Measurements from ENCODE around the gene DGCR2.
"Not testable (repeated sequence)": the region's sequence is repeated elsewhere in the genome, so short reads cannot be mapped to it uniquely, and the experiment has no call there.

DGCR2 gene

DNA sequence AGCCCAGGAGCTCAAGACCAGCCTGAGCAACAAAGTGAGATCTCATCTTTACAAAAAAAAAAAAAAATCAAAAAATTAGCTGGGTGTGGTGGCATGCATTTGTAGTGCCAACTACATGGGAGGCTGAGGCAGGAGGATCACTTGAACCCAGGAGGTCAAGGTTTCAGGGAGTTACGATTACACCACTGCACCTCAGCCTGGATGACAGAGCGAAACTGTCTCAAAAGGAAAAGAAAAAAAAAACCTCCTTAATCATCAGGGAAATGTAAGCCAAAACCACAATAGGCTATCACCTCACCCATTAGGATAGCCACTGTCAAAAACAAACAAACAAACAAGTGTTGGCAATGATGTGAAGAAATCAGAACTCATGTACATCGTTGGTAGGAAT lies 13.4 kb downstream of the DGCR2 start:
- no peak for DNase-seq (ENCODE audit: low spot score)

DNA sequence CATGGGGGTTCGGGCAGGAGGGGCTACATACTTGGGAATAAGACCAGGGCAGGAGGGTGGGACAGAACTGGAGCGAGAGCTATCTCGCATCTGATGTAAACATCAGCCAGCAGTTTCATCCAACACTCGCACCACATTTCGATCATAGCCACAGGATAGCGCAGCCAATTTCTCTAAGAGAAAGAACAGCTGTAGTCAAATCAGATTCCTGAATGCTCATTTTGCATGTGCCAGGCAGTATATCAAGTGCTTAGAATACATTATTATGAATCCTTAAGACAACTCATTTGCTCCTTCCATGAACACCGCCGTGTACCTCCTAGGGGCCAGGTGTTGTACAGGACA lies 14.5 kb downstream of the DGCR2 start:
- DNase-seq (ENCODE audit: low spot score) = no peak

DNA sequence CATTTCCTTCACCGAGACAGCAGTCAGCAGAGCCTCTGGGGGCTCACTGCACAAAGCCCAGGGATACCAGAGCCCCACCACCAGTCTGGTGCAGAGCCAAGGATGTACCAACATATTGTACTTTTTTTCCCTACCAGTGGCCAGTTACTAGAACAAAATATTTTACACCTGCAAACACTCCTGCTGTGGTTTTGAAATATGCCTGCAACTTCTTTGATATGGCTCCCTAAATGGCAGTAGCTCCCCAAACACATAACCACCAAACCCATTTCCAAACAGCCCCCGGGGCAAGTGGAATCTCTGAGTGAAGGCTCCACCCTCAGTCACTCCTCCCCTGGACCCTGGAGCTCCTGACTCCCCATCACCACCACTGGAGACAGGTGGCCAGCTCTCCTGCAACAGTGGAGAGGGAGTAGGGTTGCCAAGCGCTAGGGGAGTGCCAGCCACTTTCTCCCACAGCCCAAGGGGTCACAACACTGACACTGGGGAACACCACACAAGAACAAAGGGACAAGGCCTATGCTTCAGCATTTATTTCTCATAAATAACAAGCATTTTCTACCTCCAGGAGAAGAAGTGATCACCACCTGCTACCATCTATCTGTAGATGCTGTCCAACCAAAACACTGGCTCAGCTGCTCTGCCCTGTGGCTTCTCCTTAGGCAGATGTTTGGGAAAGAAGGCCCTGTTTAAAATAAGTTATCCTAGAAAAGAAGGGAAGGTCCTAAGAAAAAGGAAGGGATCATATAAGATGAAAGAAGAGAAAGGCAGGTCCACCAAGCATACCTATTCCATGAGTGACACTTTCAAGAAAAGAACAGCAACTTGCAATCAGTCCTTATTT lies 15.1 kb downstream of the DGCR2 start:
- DNase-seq (ENCODE audit: low spot score) = no peak

DNA sequence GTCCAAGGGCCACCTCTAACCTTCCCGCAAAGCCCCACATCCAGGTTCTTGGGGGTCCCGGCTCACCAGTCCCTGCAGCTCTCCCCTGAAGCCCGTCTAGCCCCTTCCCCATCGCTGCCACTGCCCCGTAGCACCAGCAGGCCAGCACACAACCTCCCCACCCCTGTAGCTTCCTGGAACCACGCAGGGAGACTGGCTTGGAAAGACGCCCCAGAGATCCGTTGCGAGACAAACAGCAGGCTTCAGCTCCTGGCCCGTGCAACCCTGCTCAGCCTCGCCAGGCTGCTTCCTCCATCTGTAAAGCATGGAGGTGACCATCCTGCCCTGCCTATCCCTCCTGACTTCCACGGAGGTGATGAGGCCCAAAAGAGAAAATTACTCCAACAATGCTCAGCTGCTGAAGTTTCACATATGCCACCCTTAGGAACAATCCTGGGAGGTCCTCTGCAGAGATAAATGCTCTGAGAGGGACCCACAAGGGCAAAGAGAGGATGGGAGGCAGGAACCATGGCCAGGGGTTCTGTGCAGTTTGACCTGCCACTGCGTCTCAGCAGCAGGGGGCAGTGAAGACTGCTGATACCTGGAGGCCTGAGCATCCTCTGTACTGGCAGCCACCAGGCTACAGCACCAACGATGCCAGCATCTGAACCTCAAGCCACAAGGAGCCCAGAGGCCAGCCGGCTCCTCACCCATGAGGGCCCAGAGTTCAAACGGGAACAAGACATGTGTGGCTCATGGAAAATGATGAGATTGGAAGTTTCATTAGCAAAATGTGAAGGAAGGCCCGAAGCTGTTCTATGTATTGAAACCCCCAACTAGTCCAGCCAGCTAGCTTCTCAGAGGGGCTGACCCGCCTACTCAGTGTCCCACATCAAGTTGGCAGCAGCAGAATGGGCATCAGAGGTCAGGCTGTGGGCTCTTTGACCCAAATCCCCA lies 16.1 kb downstream of the DGCR2 start:
- peak; percentile 56 for DNase-seq (ENCODE audit: low spot score)

DNA sequence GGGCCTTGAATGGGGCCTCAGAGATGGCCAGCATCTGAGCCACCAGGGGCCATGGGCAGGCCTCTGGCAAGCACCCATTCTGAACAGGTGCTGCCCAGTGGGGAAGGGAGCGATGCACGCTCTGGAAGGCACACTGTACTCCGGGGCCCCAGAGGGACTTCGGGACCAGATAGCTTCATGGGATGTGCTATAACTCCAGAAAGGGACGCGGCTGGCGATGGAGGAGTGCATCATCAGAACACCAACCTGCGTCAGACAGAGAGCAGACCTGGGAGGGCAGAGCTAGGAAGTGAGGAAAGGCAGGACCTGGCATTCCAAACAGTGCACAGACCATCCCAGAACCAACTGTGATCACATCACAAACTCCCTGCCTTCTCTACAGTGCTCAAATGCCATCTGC lies 16.8 kb downstream of the DGCR2 start:
- DNase-seq (ENCODE audit: low spot score) = no peak

DNA sequence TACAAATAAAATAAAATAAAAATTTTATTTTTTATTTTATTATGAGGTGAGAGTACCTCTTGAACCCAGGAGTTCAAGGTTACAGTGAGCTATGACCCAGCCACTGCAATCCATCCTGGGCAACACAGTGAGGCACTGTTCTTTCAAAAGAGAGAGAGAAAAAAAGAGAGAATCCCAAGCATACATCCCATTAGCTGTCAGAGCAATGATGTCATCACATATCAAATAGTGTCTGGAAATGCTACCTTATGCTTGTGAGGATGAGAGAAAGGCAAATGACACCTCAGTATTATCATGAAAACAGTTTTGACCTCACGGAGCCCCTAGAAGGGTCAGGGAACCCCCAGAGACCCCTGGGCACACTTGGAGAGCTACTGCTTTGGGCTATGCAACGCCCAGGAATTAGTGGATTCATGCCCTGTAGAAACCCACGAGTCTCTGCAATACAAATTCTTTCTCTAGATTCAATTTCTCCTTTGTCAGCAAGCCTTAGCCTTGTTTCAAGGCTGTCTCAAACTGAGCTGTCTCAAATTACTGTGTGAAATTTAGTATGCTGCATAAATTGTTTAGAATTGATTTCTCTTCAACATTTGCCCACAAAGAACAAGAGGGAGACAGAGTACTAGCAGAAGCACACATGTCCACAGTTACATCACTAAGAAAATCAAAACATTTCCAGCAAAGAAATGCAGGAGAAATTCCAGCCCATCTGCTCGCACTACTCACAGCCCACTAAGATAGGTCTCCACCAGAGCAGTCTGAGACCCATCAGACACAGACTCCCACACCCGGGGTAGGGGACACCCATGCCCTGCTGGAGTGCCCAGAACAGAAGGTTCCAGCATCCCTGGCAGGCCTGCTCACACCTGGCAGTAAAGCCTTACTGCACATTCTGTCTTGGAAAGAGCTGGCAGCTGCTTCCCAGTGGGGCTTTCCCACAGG lies 18.1 kb downstream of the DGCR2 start:
- DNase-seq (ENCODE audit: low spot score) = no peak

DNA sequence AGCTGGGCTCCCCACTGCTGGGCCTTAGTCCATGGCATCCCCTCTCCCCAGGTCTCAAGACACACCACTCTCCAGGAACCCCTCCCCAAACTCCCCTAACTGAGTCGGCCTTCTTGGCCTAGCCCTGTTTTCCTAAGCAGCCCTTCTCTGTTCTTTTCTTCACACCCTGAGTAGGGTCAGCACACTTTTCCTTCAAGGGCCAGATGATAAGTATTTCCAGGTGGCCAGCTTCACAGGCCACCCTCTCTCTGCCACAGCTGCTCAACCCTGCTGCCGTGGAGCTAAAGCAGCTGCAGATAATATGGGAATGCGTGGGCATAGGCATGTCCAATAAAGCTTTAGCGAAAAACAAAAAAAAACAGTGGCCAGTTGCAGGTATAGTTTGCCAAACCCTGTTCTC lies 24.1 kb downstream of the DGCR2 start:
- DNase-seq (ENCODE audit: low spot score) = no peak

DNA sequence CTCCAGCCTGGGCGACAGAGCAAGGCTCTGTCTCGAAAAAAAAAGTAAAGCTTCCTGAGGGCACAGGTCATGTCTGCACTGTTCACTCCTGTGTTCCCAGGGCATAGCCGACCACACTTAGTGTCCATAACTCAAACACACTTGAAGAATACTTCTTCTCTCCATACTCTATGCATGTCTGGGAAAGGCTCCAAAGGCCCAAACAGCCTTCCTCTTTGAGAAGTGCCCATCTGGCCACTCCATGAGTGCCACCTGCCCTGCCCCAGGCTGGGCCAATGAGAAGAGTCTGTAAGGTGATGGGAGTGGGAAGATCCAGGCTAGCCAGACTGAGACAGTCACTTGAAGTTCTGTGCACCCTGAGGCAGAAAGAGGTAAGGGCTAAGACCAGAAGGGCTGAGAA lies 24.7 kb downstream of the DGCR2 start:
- no peak for DNase-seq (ENCODE audit: low spot score)

DNA sequence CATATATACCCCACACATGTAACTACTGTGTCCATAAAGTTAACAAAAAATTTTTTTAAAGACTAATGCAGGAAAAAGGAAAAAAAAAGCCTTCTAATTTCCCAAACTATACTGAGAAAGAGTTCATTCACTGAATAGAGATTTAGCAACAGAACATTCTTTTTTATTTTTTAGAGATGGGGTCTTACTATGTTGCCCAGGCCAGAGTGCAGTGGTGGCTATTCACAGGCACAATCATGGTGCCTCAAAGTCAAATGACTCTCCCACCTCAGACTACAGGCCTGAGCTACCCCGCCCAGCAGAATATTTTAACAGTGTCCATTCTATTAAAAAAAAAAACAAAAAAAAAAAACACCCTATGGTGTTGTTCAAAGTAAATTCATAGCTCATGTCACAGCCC lies 25.7 kb downstream of the DGCR2 start:
- DNase-seq (ENCODE audit: low spot score) = no peak

DNA sequence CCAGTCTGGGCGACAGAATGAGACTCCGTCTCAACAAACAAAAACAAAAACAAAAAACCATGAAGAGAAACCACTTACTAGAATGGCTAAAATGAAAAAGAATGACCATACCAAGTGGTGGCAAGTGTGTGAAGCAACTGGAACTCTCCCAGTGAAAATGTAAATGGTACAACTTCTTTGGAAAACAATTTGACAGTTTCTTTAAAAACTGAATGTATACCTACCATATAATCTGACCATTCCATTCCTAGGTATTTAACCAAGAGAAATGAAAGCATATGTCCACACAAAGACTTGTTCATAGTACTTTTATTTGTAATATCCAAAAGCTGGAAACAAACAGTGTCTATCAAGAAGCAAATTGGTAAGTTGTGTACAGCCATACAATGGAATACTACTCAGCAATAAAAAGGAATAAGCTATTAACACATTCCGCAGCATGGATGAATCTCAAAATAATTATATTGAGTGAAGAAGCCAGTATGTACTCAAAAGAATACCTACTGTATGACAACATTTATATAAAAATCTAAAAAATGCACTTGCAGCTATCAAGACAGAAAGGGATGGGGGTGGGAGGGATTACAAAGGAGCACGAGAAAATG lies 27.7 kb downstream of the DGCR2 start:
- no peak for DNase-seq (ENCODE audit: low spot score)

DNA sequence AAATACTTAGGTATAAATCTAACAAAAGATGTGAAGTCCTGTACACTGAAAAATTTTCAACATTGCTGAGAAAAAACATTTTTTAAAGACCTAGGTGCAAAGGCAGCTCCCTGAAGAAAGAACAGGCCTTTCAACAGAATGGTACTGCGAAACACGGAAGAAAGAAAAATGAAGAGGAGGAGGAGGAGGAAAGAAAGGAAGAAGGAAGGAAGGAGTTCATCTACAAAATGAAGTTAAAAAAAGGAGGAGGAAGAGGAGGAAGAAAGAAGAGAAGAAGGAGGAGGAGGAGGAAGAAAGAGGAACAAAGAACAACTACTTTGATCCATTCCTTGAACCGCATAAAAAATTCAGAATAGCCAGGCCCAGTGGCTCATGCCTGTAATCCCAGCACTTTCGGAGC lies 29.5 kb downstream of the DGCR2 start:
- DNase-seq (ENCODE audit: low spot score) = no peak

DNA sequence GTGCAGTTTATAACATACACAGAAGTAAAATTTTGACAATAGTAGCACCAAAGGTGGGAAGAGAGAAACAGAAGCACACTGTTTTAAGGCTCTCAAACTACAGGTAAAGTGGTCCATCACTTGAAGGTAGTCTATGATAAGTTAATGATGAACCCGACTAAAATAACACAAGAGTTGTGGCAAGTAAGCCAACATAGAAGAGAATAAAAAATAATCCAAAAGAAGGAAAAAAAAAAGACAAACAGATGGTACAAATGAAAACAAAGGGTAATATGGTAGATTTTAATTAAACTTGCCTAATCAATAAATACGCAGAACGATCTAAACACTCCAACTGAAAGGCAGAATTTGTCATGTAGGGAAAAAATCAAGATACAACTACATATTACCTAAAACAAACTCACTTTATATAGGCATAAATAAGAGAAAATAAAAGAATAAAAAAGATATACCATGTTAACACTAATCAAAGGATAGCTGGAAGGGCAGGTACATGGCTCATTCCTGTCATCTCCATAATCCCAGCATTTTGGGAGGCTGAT lies 31.6 kb downstream of the DGCR2 start:
- DNase-seq (ENCODE audit: low spot score) = no peak

DNA sequence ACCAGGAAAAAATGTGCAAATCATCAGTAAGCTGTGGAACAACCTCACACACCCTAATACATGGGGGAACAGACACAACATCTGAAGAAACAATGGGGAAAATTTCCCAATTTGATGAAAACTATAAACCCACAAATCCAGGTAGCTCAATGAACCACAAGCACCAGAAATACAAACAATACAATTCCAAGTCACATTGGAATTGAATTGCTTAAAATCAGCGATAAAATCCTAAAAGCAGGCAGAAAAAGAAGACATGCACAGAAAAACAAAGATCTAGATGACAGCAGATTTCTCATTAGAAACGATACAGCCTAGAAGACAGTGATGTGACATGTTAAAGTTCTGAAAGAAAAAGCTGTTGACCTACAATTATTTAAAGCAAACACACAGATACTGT lies 32.0 kb downstream of the DGCR2 start:
- no peak for DNase-seq (ENCODE audit: low spot score)

DNA sequence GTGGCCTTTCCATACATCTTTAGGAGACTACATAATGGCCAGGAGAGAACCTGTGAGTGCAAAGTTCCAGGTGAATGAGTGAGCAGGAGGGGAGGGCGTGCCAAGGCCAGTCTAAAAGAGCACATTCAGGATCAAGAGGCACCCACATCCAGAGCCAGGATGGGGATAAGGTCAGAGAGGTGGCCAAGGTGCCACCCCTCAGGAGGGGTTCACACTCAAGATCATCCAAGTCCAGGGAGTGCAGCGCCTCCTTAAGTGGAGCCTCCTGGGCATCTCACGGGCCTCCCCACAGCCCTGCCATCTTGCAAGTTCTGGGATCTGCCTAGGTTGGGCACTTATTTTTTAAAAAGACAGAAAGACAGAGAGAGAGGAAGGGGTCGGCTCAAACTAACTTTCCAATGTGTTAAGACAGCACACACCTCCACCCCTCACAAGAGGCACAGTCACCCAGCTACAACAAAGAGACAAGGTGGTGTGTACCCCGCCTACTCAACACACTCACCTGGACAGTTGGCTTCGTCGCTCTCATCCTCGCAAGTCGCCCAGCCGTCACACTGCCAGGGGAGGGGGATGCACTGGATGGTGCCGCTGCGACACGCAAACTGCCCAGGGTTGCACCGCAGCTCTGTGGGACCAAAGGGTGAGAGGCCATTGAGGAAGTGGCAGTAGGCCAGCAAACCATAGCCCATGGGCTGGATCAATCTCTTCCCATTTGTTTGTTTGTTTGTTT lies 33.2 kb downstream of the DGCR2 start:
- DNase-seq (ENCODE audit: low spot score) = no peak

DNA sequence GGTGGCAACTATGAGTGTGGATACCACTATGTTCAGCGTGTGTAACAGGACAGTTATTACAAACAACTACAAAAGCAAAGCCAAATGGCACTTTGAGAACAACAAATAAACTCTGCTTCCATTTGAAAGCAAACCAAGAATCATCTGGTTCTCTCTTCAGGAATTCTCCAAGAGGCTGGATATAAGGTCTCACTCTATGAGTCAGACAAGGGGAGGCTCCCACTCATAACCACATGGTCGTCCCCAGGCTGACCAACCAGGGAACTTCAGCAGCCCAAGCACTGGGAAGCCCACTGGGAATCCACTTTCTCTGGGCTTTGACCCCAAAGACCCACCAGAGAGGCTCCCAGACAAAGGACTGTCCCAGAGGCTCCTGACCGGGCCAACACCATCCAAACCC lies 35.3 kb downstream of the DGCR2 start:
- DNase-seq (ENCODE audit: low spot score) = no peak

DNA sequence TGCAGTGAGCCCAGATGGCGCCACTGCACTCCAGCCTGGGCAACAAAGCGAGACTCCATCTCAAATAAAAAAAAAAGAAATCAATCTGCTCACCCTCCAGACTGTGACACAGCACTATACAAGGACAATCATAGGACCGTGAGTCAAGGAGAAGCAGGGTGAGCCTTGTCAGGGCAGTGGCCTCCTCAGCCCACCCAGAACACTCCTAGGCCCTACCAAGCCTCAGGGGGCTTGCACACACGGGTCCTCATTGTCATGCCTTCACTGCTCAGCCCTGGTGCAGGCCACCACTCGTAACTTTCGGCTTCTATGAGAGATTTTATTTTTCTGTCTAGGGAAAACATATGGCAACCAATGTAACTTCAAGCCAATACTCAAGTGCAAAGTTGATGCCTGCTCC lies 35.8 kb downstream of the DGCR2 start:
- DNase-seq (ENCODE audit: low spot score) = no peak

DNA sequence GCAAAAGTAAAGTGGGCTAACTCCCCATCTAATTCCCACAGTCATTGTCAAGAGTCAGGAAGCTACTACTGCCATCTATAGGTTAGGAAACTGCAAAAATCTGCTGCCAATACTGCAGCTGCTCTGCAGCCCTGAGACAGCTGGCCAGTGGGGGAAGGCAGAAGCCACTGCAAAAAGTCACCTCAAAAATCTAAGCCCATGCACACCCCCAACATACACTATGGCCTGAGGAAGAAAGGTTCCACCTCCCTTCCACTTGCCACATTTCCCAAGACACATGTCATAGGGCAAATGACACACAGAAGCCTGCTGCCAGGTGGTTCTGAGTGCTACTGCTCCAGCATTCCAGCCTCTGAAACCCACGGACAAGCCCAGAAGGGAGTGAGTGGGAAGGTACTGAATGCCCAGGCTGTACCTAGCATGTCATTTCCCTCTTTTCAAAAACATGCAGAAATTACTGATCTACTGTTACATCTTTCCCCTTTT lies 36.9 kb downstream of the DGCR2 start:
- DNase-seq (ENCODE audit: low spot score) = no peak

DNA sequence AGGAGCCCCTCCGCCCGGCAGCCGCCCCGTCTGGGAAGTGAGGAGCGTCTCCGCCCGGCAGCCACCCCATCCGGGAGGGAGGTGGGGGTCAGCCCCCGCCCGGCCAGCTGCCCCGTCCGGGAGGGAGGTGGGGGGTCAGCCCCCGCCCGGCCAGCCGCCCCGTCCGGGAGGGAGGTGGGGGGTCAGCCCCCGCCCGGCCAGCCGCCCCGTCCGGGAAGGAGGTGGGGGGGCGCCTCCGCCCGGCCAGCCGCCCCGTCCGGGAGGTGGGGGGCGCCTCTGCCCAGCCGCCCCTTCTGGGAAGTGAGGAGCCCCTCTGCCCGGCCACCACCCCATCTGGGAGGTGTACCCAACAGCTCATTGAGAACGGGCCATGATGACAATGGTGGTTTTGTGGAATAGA lies 37.6 kb downstream of the DGCR2 start:
- not testable (repeated sequence) for DNase-seq (ENCODE audit: low spot score)

DNA sequence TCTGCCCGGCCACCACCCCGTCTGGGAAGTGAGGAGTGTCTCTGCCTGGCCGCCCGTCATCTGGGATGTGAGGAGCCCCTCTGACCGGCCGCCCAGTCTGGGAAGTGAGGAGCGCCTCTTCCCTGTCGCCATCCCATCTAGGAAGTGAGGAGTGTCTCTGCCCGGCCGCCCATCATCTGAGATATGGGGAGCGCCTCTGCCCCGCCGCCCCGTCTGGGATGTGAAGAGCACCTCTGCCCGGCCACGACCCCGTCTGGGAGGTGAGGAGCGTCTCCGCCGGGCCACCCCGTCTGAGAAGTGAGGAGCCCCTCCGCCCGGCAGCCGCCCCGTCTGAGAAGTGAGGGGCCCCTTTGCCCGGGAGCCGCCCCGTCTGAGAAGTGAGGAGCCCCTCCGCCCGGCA lies 38.1 kb downstream of the DGCR2 start:
- not testable (repeated sequence) for DNase-seq (ENCODE audit: low spot score)

DNA sequence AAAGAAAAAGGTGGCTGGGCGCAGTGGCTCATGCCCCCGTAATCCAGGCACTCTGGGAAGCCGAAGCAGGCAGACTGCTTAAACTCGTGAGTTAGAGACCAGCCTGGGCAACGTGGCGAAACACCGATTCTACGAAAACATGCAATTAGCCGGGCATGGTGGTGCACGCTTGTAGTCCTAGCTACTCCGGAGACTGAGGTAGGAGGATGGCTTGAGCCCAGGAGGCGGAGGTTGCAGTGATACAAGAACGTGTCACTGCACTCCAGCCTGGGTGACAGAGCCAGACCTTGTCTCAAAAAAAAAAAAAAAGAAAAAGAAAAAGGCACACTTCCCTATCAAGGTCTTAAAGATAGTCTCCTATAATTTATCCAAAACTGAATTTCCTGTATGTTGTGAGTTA lies 39.4 kb downstream of the DGCR2 start:
- DNase-seq (ENCODE audit: low spot score) = no peak

DNA sequence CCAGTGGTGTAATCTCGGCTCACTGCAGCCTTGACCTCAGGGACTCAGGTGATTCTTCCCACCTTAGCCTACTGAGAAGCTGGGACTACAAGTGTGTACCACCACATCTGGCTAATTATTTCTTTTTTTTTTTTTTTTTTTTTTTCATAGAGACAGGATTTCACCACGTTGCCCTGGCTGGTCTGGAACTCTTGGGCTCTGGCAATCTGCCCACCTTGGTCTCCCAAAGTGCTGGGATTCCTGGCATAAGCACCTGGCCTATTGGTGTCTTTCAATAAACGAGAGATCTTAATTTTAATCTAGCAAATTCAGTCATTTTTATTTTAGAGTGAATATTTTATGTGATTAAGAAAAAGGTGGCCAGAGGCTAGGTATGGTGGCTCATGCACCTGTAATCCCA lies 40.1 kb downstream of the DGCR2 start:
- DNase-seq (ENCODE audit: low spot score) = no peak

Measured in CD4-positive, alpha-beta T cell treated with Interleukin-6 at 100 ng/mL for 8 hours (primary cell).